NCI-H446 treated with DMSO at 0.1 percent for 48 hours (cell line): ENCODE results near the gene ZSCAN9.
A peak's percentile ranks its signal among the peaks of the same experiment; 100 is the strongest.

Source experiments
- DNase-seq: peaks from one replicate; lab custom pipeline; 2025; lab: John Stamatoyannopoulos, UW

The ZSCAN9 gene

GRCh38 chr6:28220257-28221133 is 4.6 kb upstream of the ZSCAN9 start:
- no peak for DNase-seq

DNA sequence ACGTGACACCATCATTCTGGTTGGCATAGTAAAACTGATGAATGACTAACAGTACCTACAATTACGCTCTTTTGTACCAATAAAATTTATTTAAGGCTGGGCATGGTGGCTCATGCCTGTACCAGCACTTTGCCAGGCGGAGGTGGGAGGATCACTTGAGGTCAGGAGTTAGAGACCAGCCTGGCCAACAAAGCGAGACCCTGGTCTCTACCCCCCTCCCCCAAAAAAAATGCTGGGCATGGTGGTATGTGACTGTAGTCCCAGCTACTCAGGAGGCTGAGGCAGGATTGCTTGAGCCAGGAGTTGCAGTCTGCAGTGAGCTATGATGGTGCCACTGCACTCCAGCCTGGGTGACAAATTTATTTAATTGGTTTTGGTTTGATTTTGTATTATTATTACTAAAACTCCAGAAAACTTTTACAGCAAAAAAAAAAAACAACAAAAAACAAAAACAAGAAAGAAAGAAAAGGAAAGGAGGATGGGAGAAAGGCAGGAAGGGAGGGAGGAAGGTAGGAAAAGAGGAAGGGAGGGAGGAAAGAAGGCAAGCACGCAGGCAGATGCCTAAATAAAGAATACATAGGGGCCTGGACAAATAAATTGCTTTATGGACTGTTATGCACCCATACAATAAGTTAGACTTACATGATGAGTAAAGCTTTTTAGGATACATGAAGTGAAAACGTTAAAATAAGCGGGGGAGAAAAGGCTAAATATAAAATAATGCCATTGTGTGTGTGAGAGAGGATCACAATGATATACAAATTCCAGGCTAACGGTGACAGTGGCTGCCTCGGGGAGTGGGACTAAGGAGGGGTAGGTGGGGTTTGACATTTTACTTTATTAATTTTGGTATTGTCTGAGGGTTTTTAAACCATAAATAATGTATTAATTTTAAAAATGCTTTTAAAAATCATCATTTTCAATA is 682 bp upstream of the ZSCAN9 start:
- no peak for DNase-seq

DNA sequence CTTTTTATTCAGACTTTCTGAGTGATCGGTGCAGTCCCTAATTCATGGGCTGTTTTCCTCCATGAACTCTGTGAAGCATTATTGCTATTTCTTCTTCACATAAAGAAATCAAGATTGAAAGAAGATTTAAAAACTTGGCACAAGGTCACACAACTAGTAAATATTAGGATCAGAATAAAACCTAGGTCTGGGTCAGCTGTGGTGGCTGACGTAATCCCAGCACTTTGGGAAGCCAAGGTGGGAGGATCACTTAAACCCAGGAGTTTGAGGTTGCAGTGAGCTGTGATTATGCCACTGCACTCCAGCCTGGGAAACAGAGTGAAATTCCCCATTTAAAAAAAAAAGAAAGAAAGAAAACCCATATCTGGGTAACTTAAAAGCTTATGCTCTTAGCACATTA is 1.4 kb downstream of the ZSCAN9 start:
- no peak for DNase-seq

GRCh38 chr6:28232785-28233184 is 7.7 kb downstream of the ZSCAN9 start:
- DNase-seq: no peak

GRCh38 chr6:28235912-28236452 is 10.9 kb downstream of the ZSCAN9 start:
- DNase-seq: no peak

DNA sequence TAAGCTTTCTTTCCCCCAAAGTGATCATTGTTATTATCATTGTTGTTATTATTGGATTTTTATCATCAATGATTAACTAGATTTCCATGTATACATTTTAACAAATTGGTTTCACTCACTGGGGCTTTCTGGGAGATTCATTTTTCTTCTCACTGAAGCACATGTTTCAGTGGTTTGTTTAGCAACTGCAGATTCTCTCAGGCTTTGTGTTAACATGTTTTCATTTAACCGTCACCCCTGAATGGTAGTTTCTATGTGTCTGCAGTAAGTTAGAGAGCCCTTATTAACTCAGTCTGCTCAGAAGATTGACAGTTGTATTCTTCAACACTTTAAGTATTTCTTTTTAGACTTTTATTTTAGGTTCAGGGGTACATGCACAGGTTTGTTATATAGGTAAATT is 14.6 kb downstream of the ZSCAN9 start:
- no peak for DNase-seq

DNA sequence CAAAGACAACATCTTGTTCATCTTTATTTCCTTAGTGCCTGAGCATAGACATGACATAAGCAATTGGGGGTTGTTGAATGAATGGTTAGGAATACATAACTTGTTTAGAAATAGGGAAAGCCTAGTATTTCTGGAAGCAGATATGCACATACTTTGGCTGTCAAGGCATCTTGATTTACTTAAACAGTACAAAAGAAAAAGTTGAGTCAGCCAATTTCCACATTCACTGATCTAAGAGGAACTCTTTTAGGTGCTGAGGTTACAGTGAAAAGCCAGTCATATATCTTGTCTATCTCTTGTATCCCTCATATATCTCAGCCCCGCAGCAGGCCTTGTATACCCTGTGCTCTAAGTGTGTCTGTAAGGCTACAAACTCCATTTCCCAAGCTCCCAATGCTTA is 15.4 kb downstream of the ZSCAN9 start:
- no peak for DNase-seq

DNA sequence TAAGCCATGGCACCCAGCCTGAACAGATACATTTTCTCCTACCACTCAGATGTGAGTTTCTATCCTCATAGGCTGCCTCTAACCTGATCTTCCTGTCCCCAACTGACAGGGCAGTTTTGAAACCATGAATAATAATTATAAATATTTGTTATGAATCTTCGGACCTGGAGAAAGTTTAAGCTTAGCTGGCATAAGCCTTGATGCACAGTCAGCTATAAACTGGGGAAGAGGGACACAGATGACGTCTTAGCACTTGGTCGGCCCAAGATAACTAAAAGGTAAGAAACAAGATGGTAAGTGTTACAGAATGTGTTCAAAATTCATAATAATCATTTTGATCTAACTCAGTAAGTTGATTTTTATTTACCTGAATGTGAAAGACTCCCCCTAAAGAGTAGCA is 18.9 kb downstream of the ZSCAN9 start:
- DNase-seq: no peak

GRCh38 chr6:28245206-28245941 is 20.3 kb downstream of the ZSCAN9 start:
- DNase-seq: no peak

GRCh38 chr6:28248916-28249315 is 23.8 kb downstream of the ZSCAN9 start:
- no peak for DNase-seq

- DNase-seq: no peak
These were observed 25.7 kb downstream of the ZSCAN9 start for GRCh38 chr6:28250747-28251146.

GRCh38 chr6:28251661-28252008 is 26.6 kb downstream of the ZSCAN9 start:
- DNase-seq: no peak

- peak; percentile 71 for DNase-seq
These were observed 27.2 kb downstream of the ZSCAN9 start, which contains the start of gene ZKSCAN4 for GRCh38 chr6:28252009-28252975. Gene ZKSCAN4, minus strand, starts transcription at chr6:28252269. Its CDS starts 289 bp downstream, at chr6:28251980.

DNA sequence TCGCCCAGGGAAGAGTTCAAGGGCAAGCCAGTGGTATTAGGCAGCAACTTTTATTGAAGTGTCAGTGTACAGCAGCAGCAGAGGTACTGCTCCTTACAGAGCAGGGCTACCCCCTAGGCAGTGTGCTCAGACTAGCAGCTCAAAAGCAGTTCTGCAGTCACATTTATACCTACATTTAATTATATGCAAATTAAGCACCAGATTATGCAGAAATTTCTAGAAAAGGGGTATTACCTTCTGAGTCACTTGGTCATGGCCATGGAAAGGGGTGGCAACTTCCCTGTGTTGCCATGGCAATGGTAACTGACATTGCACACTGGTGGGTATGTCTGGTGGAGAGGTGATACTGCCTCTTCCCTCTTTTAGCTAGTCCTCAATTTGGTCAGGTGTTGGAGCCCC is 29.0 kb downstream of the ZSCAN9 start:
- no peak for DNase-seq

GRCh38 chr6:28257042-28257441 is 32.0 kb downstream of the ZSCAN9 start:
- DNase-seq: no peak

DNA sequence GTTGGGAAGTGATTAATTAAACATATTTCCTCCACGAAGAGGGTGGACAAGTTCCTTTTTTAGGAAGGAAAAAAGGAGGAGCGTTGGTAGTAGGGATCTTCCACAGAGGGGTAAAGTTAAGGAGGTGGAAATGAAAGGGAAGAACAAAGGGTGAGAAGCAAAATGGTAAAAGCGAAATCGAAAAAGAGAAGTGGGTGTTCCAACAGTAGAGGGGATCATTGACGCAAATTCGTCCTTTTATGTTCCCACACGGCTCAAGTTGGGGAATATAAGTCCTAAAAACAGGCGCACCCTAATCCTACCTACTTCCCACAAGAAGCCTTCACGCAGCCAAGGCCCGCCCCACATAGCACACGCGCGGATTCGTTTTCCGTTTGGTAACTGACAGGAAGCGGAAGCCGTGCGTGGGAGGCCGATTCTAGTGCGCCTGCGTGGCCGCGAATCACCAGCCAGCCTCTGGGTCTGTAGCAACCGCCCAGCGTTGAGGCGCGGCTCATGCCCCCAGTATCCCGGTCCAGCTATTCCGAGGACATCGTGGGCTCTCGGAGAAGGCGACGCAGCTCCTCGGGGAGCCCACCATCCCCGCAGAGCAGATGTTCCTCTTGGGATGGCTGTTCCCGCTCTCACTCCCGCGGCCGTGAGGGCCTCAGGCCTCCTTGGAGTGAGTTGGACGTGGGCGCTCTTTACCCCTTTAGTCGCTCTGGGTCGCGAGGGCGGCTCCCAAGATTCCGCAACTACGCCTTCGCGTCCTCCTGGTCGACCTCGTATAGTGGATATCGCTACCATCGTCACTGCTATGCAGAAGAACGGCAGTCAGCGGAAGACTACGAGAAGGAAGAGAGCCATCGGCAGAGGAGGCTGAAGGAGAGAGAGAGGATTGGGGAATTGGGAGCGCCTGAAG is 34.1 kb downstream of the ZSCAN9 start, which contains the start of gene NKAPL:
NKAPL (plus strand) TSS at position 421 of the 901 bp plus-strand sequence; CDS start at position 496, 75 bp downstream.
- DNase-seq: no peak

DNA sequence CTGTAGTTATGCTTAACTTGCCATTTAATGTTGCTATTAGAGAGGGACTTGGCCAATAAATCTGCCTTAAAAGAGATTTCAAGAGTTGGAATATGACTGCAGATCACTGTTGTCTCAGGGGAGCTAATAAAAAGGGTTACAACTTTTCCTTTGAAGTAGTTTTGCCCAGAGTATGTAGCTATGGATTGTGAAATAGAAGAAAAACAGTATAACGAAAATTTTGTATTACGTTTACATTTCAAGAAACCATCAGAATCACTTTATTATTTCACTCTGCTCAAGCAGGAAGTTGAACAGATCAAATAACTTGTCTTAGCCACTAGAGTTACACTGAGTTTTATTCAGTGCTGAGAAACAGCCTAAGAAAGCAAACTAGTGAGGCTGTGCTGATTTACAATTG is 38.8 kb downstream of the ZSCAN9 start:
- DNase-seq: no peak

GRCh38 chr6:28264834-28265401 is 39.8 kb downstream of the ZSCAN9 start:
- no peak for DNase-seq

- no peak for DNase-seq
These were observed 41.5 kb downstream of the ZSCAN9 start for GRCh38 chr6:28266563-28266961.
